Measurements from ENCODE around the gene HMCN1. TPM values are rescaled to one million over a fixed set of nuclear protein-coding genes. Genes with fewer than 3 reads are reported as not detected.
"Not testable (repeated sequence)": the region's sequence is repeated elsewhere in the genome, so short reads cannot be mapped to it uniquely, and the experiment has no call there.

The HMCN1 gene
- total RNA-seq, 1 experiment from 2014 or later = 0.23 TPM

- H3K4me1 ChIP-seq (ENCODE audit: control insufficient read depth, insufficient read depth, low read length) = no peaks in the 10 kb centered on the region
Observed at GRCh38 chr1:186183219-186183618, 449.0 kb downstream of the HMCN1 start.

DNA sequence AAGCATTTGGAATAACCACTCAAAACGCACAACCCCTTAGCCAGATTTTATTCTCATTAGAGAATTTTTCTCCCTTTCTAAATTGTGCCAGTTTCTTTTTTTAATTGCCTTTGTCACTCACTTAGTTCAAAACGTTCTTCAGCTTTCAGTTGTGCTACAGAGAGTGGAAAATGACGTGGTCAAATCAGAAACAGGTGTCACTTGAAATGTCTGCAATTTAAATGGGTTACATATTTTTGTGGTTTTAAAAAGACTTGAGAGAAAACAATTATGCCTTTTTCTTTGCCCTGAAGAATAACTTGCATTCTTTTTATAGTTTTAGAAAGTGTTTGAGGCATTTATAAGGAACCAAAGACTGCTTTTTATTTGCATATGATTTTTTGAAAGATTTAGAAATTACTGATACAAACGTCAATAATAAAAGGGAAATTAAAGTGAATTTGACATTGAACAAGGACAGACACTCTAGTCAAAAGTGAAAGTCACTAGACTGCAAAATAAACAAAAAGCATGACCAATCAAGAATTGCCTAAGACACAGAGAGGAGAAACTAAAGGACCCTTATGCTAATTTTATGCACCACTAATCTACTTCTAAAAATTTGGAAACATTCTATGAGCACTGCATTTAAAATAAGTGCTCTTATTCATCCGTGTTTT is 449.9 kb downstream of the HMCN1 start:
- CTCF ChIA-PET = no interaction called here
- no peaks in the 10 kb centered on the region for H3K4me1 ChIP-seq (ENCODE audit: control insufficient read depth, insufficient read depth, low read length)
- no TSS peak for BruUV-seq (replicated peaks)
- intact Hi-C loops (cut with micrococcal nuclease; ENCODE audit: unreplicated experiment) = no loop called here
- TF ChIP-seq CTCF (IDR thresholded peaks at IDR 0.05) (no peak), SIN3A (IDR thresholded peaks at IDR 0.05; ENCODE audit: borderline replicate concordance, insufficient read depth, low read depth, low read length) (no peak), TCF7L2 (IDR thresholded peaks at IDR 0.05; ENCODE audit: low read depth, low read length) (no peak), POLR2AphosphoS5 (IDR thresholded peaks at IDR 0.05; ENCODE audit: low read depth, low read length) (no peak)
- TF ChIP-seq, protein P1, sequence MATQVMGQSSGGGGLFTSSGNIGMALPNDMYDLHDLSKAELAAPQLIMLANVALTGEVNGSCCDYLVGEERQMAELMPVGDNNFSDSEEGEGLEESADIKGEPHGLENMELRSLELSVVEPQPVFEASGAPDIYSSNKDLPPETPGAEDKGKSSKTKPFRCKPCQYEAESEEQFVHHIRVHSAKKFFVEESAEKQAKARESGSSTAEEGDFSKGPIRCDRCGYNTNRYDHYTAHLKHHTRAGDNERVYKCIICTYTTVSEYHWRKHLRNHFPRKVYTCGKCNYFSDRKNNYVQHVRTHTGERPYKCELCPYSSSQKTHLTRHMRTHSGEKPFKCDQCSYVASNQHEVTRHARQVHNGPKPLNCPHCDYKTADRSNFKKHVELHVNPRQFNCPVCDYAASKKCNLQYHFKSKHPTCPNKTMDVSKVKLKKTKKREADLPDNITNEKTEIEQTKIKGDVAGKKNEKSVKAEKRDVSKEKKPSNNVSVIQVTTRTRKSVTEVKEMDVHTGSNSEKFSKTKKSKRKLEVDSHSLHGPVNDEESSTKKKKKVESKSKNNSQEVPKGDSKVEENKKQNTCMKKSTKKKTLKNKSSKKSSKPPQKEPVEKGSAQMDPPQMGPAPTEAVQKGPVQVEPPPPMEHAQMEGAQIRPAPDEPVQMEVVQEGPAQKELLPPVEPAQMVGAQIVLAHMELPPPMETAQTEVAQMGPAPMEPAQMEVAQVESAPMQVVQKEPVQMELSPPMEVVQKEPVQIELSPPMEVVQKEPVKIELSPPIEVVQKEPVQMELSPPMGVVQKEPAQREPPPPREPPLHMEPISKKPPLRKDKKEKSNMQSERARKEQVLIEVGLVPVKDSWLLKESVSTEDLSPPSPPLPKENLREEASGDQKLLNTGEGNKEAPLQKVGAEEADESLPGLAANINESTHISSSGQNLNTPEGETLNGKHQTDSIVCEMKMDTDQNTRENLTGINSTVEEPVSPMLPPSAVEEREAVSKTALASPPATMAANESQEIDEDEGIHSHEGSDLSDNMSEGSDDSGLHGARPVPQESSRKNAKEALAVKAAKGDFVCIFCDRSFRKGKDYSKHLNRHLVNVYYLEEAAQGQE (IDR thresholded peaks at IDR 0.05; ENCODE audit: insufficient read depth in 1 of 2, low read depth in 2 of 2, low read length in 1 of 2) = no peak
- H3K36me3 ChIP-seq (ENCODE audit: control insufficient read depth, insufficient read depth, low read length) = no peaks in the 10 kb centered on the region
- no peak for ATAC-seq
- no peak overlapping the region for H3K4me3 ChIP-seq (ENCODE audit: low read depth in 2 of 2, low read length in 2 of 2)
- no peaks in the 10 kb centered on the region for H3K27me3 ChIP-seq (ENCODE audit: control insufficient read depth, insufficient read depth, low read length)
- POLR2A ChIA-PET = no interaction called here
- H3K9me3 ChIP-seq (ENCODE audit: control insufficient read depth, insufficient read depth, low read depth, low read length) = no peaks in the 10 kb centered on the region
- in situ Hi-C loops (cut with HindIII; ENCODE audit: low pct_unique_long_range_greater_than_20kb, low sequenced_read_pairs) = no loop called here
- no peak overlapping the region for H3K27ac ChIP-seq (ENCODE audit: low read length)
- DNase-seq (ENCODE audit: low read depth, low spot score) = no peak

More at GRCh38 chr1:186183219-186183618, 449.0 kb downstream of the HMCN1 start:
- intact Hi-C loops (cut with micrococcal nuclease; ENCODE audit: unreplicated experiment) = no loop called here
- in situ Hi-C loops (cut with HindIII; ENCODE audit: low pct_unique_long_range_greater_than_20kb, low sequenced_read_pairs) = no loop called here
- H3K9me3 ChIP-seq (ENCODE audit: control insufficient read depth, insufficient read depth, low read depth, low read length) = no peaks in the 10 kb centered on the region
- ATAC-seq = no peak
- ChIA-PET POLR2A (interaction anchor here (0.7 kb wide), 1 partner anchor 11 kb away, joined by 3 read pairs; no protein-coding TSS in a partner anchor), CTCF (no interaction called here)
- no peak overlapping the region for H3K27ac ChIP-seq (ENCODE audit: low read length)
- no TSS peak for BruUV-seq (replicated peaks)
- no peak overlapping the region for H3K4me3 ChIP-seq (ENCODE audit: low read depth in 2 of 2, low read length in 2 of 2)
- no peaks in the 10 kb centered on the region for H3K27me3 ChIP-seq (ENCODE audit: control insufficient read depth, insufficient read depth, low read length)
- H3K36me3 ChIP-seq (ENCODE audit: control insufficient read depth, insufficient read depth, low read length) = no peaks in the 10 kb centered on the region
- TF ChIP-seq, protein P1 (IDR thresholded peaks at IDR 0.05; ENCODE audit: insufficient read depth in 1 of 2, low read depth in 2 of 2, low read length in 1 of 2) = no peak
- TF ChIP-seq CTCF (IDR thresholded peaks at IDR 0.05) (no peak), TCF7L2 (IDR thresholded peaks at IDR 0.05; ENCODE audit: low read depth, low read length) (no peak), SIN3A (IDR thresholded peaks at IDR 0.05; ENCODE audit: borderline replicate concordance, insufficient read depth, low read depth, low read length) (no peak), POLR2AphosphoS5 (IDR thresholded peaks at IDR 0.05; ENCODE audit: low read depth, low read length) (no peak)
- DNase-seq (ENCODE audit: low read depth, low spot score) = no peak

- POLR2A ChIA-PET; H3K4me3 ChIP-seq (ENCODE audit: low read depth in 2 of 2, low read length in 2 of 2); BruUV-seq (replicated peaks); H3K36me3 ChIP-seq (ENCODE audit: control insufficient read depth, insufficient read depth, low read length); ATAC-seq; H3K4me1 ChIP-seq (ENCODE audit: control insufficient read depth, insufficient read depth, low read length); H3K27me3 ChIP-seq (ENCODE audit: control insufficient read depth, insufficient read depth, low read length); intact Hi-C loops (cut with micrococcal nuclease; ENCODE audit: unreplicated experiment); H3K27ac ChIP-seq (ENCODE audit: low read length); H3K9me3 ChIP-seq (ENCODE audit: control insufficient read depth, insufficient read depth, low read depth, low read length); in situ Hi-C loops (cut with HindIII; ENCODE audit: low pct_unique_long_range_greater_than_20kb, low sequenced_read_pairs); CTCF ChIA-PET; DNase-seq (ENCODE audit: low read depth, low spot score): not testable (repeated sequence)
Observed at GRCh38 chr1:186186251-186186650, 452.1 kb downstream of the HMCN1 start.

Measured in Panc1 (cell line).